Mammary epithelial cell (primary cell): ENCODE measurements around the gene DHCR7.

ENCODE experiments used
- CTCF ChIP-seq, 2 donors: IDR thresholded peaks in 1 of 2; conservative IDR thresholded peaks in 1 of 2; 2 replicates each; pipeline ENCODE4 v1.5.1; 2011 to 2012; ENCODE audit warnings: inconsistent platforms in 2 of 2, low read length in 2 of 2, mild to moderate bottlenecking in 2 of 2, control low read depth in 1 of 2, low read depth in 1 of 2; ENCODE audit not compliant: insufficient read depth in 1 of 2; ENCODE audit errors: extremely low read depth in 1 of 2
- EZH2 ChIP-seq: IDR thresholded peaks from 2 replicates; pipeline ENCODE4 v1.6.1; 2012; ENCODE audit warnings: low read length, inconsistent platforms, borderline replicate concordance

GRCh38 chr11:71491531-71491930 lies 43.3 kb upstream of the DHCR7 start:
- TF ChIP-seq EZH2 (no peak), CTCF (conservative IDR thresholded peaks at IDR 0.05 in 1 of 2, IDR thresholded peaks at IDR 0.05 in 1 of 2; ENCODE audit: extremely low read depth in 1 of 2, insufficient read depth in 1 of 2, low read depth in 1 of 2, low read length in 2 of 2) (no peak)
